Fibroblast of upper back skin (primary cell): ENCODE measurements around the gene NYAP2.

Source experiments
- DNase-seq: peaks from one replicate; pipeline ENCODE4 v3.0.0-alpha.2; 2013

The NYAP2 gene

GRCh38 chr2:225487878-225488416, 88.4 kb downstream of the NYAP2 start:
- DNase-seq, result no peak

- DNase-seq, result no peak
Measured at GRCh38 chr2:225488743-225489142, 89.2 kb downstream of the NYAP2 start.

GRCh38 chr2:225493420-225494099, 94.0 kb downstream of the NYAP2 start:
- DNase-seq, result no peak

- DNase-seq, result peak; percentile 6
Measured at GRCh38 chr2:225494100-225494459, 94.6 kb downstream of the NYAP2 start.

- no peak for DNase-seq
Measured at GRCh38 chr2:225495706-225496105, 96.2 kb downstream of the NYAP2 start.

GRCh38 chr2:225496568-225496967, 97.1 kb downstream of the NYAP2 start:
- no peak for DNase-seq

GRCh38 chr2:225497166-225497565, 97.7 kb downstream of the NYAP2 start:
- DNase-seq, result no peak

- DNase-seq, result no peak
Measured at GRCh38 chr2:225501022-225501421, 101.5 kb downstream of the NYAP2 start.

- DNase-seq, result no peak
Measured at GRCh38 chr2:225502971-225503370, 103.5 kb downstream of the NYAP2 start.

- no peak for DNase-seq
Measured at GRCh38 chr2:225510796-225511195, 111.3 kb downstream of the NYAP2 start.

GRCh38 chr2:225512469-225512868, 113.0 kb downstream of the NYAP2 start:
- no peak for DNase-seq

GRCh38 chr2:225512876-225513540, 113.5 kb downstream of the NYAP2 start:
- DNase-seq, result peak; percentile 13

GRCh38 chr2:225515033-225515432, 115.5 kb downstream of the NYAP2 start:
- no peak for DNase-seq

- no peak for DNase-seq
Measured at GRCh38 chr2:225526760-225527390, 127.4 kb downstream of the NYAP2 start.

- no peak for DNase-seq
Measured at GRCh38 chr2:225531559-225531958, 132.0 kb downstream of the NYAP2 start.

- no peak for DNase-seq
Measured at GRCh38 chr2:225532096-225532495, 132.6 kb downstream of the NYAP2 start.

GRCh38 chr2:225534037-225534436, 134.5 kb downstream of the NYAP2 start:
- DNase-seq, result no peak

GRCh38 chr2:225534697-225535096, 135.2 kb downstream of the NYAP2 start:
- no peak for DNase-seq

GRCh38 chr2:225536036-225536435, 136.5 kb downstream of the NYAP2 start:
- no peak for DNase-seq

- no peak for DNase-seq
Measured at GRCh38 chr2:225543626-225544025, 144.1 kb downstream of the NYAP2 start.

- no peak for DNase-seq
Measured at GRCh38 chr2:225556461-225556860, 157.0 kb downstream of the NYAP2 start.

- DNase-seq, result no peak
Measured at GRCh38 chr2:225558399-225559071, 159.0 kb downstream of the NYAP2 start.

- DNase-seq, result no peak
Measured at GRCh38 chr2:225559072-225559415, 159.5 kb downstream of the NYAP2 start.

GRCh38 chr2:225566798-225567197, 167.3 kb downstream of the NYAP2 start:
- no peak for DNase-seq
